GM18508 (cell line): ENCODE data around the gene COMMD4.
"Not testable (repeated sequence)": the region's sequence is repeated elsewhere in the genome, so short reads cannot be mapped to it uniquely, and the experiment has no call there.

ENCODE experiments used
- ATAC-seq: cut with Tn5 transposase; IDR thresholded peaks from one replicate; pipeline ENCODE4 v1.9.1; 2021; ENCODE audit warnings: moderate number of reproducible peaks; ENCODE audit not compliant: insufficient read depth, unreplicated experiment

The COMMD4 gene

DNA sequence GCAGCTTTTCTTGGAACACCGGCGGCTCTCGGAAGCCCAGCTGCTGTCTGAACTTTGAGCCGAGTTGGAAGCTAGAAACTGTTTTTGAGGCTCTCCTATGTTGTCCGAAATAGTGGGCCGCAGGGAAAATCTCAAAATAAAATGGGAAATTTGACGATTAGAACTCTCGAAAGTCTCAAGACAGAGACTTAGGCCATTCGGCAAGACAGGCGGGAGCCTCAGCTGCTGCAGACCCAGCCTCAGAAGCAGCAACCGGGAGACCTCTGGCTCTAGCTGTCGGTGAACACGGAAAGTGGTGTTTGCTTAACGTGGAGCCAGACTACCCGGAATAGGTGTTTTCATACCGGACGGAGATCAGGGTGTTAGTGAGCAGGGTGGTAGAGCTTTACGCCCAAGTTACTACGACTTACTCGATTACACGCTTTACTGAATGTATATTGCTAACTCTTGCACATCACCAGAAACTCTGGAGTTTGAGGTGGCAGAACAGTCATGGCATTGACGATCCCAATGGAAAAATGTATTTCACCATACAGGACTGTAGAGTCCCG lies 32.9 kb downstream of the COMMD4 start:
- ATAC-seq = no peak

DNA sequence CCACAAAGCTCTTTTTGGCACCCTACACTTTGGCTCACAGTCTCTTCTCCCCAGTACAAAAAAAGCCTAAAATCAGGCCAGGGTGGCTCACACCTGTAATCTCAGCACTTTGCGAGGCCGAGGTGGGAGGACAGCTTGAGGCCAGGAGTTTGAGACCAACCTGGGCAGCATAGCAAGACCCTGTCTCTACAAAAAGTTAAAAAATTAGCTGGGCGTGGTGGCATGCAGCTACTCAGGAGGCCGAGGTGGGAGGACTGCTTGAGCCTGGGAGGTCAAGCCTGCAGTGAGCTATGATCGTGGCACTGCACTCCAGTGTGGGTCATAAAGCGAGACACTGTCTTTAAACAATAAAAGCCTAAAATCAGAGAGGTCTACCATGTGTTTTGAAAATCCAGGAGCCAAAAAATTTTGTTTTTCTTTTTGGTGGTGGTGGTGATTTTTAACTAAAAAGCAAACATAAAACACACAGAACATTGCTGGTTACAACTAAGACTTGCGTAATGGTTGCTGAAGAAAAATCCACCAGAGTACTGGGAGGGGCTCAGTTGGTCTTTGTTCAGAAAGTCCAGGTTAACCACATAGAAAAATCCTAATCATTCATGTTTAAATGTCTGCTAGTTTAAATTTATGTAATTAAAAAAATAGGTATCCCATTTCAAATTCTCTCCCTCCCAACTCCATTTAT lies 34.2 kb downstream of the COMMD4 start:
- no peak for ATAC-seq

DNA sequence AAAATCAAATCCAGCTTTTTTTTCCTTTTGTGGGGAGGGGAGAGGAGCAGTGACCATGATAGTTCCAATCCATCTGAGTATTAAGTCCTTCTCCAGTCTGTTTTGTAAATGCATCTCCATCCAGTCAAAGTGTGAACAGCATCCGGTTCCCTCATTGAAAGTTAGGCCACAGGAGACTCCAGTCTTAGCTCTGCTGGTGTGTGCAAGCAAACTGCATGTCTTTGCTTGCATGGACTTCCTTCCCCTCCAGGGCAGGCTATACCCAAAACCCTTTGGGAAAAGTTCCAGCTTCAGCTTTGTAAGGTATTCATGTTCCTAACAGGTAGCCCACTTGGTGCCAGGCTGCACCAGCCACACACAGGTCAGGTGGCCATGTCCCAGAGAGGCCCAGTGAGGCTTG lies 35.6 kb downstream of the COMMD4 start:
- no peak for ATAC-seq

DNA sequence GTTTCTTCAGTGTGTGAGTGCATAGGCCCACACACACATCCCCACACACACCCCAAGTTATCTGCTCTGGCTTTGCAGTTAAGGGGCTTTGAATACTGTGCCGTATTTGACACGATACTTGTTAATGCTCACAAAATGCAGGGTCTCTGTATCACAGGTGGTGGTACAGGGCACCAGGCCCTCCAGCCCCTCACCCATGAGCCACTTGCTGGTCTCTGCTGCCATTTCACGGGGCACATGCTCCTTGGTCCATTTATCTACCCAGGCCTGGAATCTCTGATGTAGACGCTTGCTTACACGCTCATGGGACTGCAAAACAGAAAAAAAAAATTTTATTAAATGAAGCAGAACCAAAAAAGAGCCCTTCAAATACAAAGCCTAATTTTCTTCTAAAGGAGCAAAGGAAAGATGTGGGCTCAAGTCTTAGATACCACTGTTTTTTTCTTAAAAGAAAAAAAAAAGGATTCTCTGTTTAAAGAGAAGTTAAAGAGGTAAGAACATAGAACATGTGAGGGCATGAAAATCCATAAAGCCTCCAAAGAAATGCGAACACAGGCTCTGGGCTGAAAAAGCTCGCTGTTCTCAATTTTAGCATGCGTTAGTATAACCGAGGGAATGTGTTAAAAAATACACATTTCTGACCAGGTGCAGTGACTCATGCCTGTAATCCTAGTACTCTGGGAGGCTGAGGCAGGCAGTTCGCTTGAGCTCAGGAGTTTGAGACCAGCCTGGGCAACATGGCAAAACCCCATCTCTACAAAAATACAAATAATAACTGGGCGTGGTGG lies 36.2 kb downstream of the COMMD4 start:
- ATAC-seq = no peak

DNA sequence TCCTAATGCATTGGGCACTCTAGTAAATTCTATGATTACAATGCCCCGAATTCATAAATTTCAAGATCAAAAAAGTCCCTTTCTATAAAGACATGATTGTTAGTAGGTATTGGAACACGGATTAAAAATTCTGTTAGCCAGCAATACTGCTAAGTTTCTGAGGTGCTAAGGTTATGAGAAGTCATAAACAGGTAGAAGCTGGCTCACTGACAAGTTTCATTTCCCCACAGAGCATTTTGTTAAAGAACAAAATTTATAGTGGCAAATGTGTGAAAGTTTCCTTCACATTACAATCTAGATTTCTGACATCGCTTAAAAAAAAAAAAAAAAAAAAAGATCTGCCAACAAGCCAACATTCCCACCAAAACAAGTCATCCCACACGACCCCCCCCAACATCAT lies 44.9 kb downstream of the COMMD4 start:
- no peak for ATAC-seq

- ATAC-seq = not testable (repeated sequence)
Measured at GRCh38 chr15:75383986-75384385, 48.1 kb downstream of the COMMD4 start.
